ENCODE results near the gene LPAR3. TPM values are rescaled to one million over a fixed set of nuclear protein-coding genes. Genes with fewer than 3 reads are reported as not detected.

LPAR3 gene
- total and polyA plus RNA-seq, 12 donors, result 4.7 to 17.3 (median 10.7) TPM

- 76% methylated on average over 3 of the region's 3 CpGs for WGBS, 2 donors
- TF ChIP-seq CTCF (IDR thresholded peaks at IDR 0.05), result no peak
- Histone ChIP-seq H3K4me1 (peaks cover 0 to 4% (median 0%) of the 10 kb centered on the region in 9 donors), H3K4me3 (no peak overlapping the region), H3K36me3 (no peaks in the 10 kb centered on the region), H3K27me3 (no peaks in the 10 kb centered on the region), H3K27ac (no peak overlapping the region), H3K9me3 (no peaks in the 10 kb centered on the region)
- ATAC-seq (no peak), DNase-seq (no peak)
- intact Hi-C loops (cut with DNase I), result no loop called here
These were observed 67.8 kb downstream of the LPAR3 start for GRCh38 chr1:84825161-84825560.

GRCh38 chr1:84823991-84824390 lies 69.0 kb downstream of the LPAR3 start:
- 90 to 100% methylated on average over 1 of the region's 1 CpG for WGBS, 2 donors
- Histone ChIP-seq H3K36me3 (no peaks in the 10 kb centered on the region), H3K4me1 (peaks cover 0 to 4% (median 0%) of the 10 kb centered on the region in 9 donors), H3K4me3 (no peak overlapping the region), H3K27ac (no peak overlapping the region), H3K9me3 (no peaks in the 10 kb centered on the region), H3K27me3 (no peaks in the 10 kb centered on the region)
- ATAC-seq, result no peak
- no peak for TF ChIP-seq CTCF (IDR thresholded peaks at IDR 0.05)
- no peak for DNase-seq
- intact Hi-C loops (cut with DNase I), result no loop called here

GRCh38 chr1:84823511-84823910 lies 69.5 kb downstream of the LPAR3 start:
- H3K27ac ChIP-seq, result no peak overlapping the region
- no peaks in the 10 kb centered on the region for H3K9me3 ChIP-seq
- no peak overlapping the region for H3K4me3 ChIP-seq
- intact Hi-C loops (cut with DNase I), result no loop called here
- ATAC-seq (no peak), DNase-seq (no peak)
- H3K27me3 ChIP-seq, result no peaks in the 10 kb centered on the region
- TF ChIP-seq CTCF (IDR thresholded peaks at IDR 0.05), result no peak
- H3K36me3 ChIP-seq, result no peaks in the 10 kb centered on the region
- peaks cover 0 to 4% (median 0%) of the 10 kb centered on the region in 9 donors for H3K4me1 ChIP-seq

GRCh38 chr1:84810343-84810742 lies 82.7 kb downstream of the LPAR3 start:
- TF ChIP-seq CTCF (IDR thresholded peaks at IDR 0.05), result no peak
- 91% methylated on average over 9 of the region's 9 CpGs for WGBS, 2 donors
- Histone ChIP-seq H3K27ac (no peak overlapping the region), H3K4me3 (no peak overlapping the region), H3K4me1 (no peaks in the 10 kb centered on the region), H3K27me3 (peaks cover 0 to 8% (median 0%) of the 10 kb centered on the region in 7 donors), H3K36me3 (no peaks in the 10 kb centered on the region), H3K9me3 (no peaks in the 10 kb centered on the region)
- intact Hi-C loops (cut with DNase I), result no loop called here
- ATAC-seq (no peak), DNase-seq (no peak)
